Vagina (tissue), 2 donors: ENCODE data around the gene FIS1. TPM values are rescaled to one million over a fixed set of nuclear protein-coding genes. Genes with fewer than 3 reads are reported as not detected.

ENCODE experiments used
- DNase-seq, 2 donors: peaks; one replicate each; pipeline ENCODE4 v3.0.0-alpha.2; 2017; ENCODE audit errors: extremely low spot score in 2 of 2
- H3K27ac ChIP-seq: fragments of 200-600 bp; sonication (generic); one replicate; pipeline ENCODE4 v1.5.1; 2019
- H3K27me3 ChIP-seq: fragments of 200-600 bp; sonication (generic); one replicate; pipeline ENCODE4 v1.5.1; 2019
- H3K36me3 ChIP-seq, 2 donors: fragments of 200-600 bp; sonication (generic); one replicate each; pipeline ENCODE4 v1.5.1; 2017 to 2019
- H3K4me1 ChIP-seq: fragments of 200-600 bp; sonication (generic); one replicate; pipeline ENCODE4 v1.5.1; 2019
- H3K4me3 ChIP-seq, 2 donors: fragments of 200-600 bp; sonication (generic); 1 replicate in 1 of 2; 2 replicates in 1 of 2; pipeline ENCODE4 v1.5.1; 2016 to 2019
- H3K9me3 ChIP-seq: fragments of 200-600 bp; sonication (generic); one replicate; pipeline ENCODE4 v1.5.1; 2019
- CTCF ChIP-seq, 3 experiments: fragments of 450-650 bp in 2 of 3; fragments of 200-600 bp in 1 of 3; sonication (generic) in 1 of 3; IDR thresholded peaks; one replicate each; pipeline ENCODE4 v1.5.1; 2017 to 2019; ENCODE audit warnings: antibody characterized with exemption in 3 of 3, mild to moderate bottlenecking in 2 of 3, moderate library complexity in 2 of 3
- POLR2A ChIP-seq, 2 donors: fragments of 450-650 bp; IDR thresholded peaks; one replicate each; pipeline ENCODE4 v1.6.1; 2017; ENCODE audit warnings: antibody characterized with exemption in 2 of 2, mild to moderate bottlenecking in 2 of 2, moderate library complexity in 2 of 2
- POLR2AphosphoS5 ChIP-seq, 2 donors: sonication (generic); formaldehyde crosslinking; IDR thresholded peaks; one replicate each; pipeline ENCODE4 v1.9.0; 2017; ENCODE audit warnings: antibody characterized with exemption in 2 of 2, mild to moderate bottlenecking in 2 of 2, low read depth in 1 of 2; ENCODE audit not compliant: insufficient read depth in 1 of 2
- intact Hi-C: fragments of 100-400 bp; cut with DNase I; formaldehyde crosslinking; loops from one replicate; pipeline ENCODE4 v1.15.1; 2023
- total RNA-seq: library from RNA; depleted of rRNA; stranded (reverse); fragments of >200 nt; gene quantifications from one replicate; pipeline ENCODE4 v1.2.3, GENCODE V29; 2016

FIS1 gene
- total RNA-seq, 1 donor from 2014 or later: 204 TPM

- intact Hi-C loops: no loop called here
- Histone ChIP-seq H3K9me3 (no peaks in the 10 kb centered on the region), H3K27ac (peak overlapping the region; percentile 84), H3K27me3 (no peaks in the 10 kb centered on the region), H3K4me3 (peak overlapping the region in 1 of 2 donors; percentile 30), H3K36me3 (peaks cover 0 to 17% of the 10 kb centered on the region in 2 donors), H3K4me1 (peaks cover 60% of the 10 kb centered on the region)
- no peak for DNase-seq
- no peak for TF ChIP-seq CTCF (IDR thresholded peaks at IDR 0.05)
- TF ChIP-seq POLR2A (IDR thresholded peaks at IDR 0.05): no peak
- no peak for TF ChIP-seq POLR2AphosphoS5 (IDR thresholded peaks at IDR 0.05; ENCODE audit: insufficient read depth in 1 of 2, low read depth in 1 of 2)
These were observed 6.4 kb downstream of the FIS1 start for GRCh38 chr7:101238226-101239182.

GRCh38 chr7:101237206-101238067 is 7.4 kb downstream of the FIS1 start, which contains the start of gene CLDN15:
CLDN15 (minus strand) TSS chr7:101237802; CDS start chr7:101237581, 221 bp downstream.
- intact Hi-C loops: no loop called here
- Histone ChIP-seq H3K27ac (peak within 1 kb of the TSS; percentile 84), H3K4me3 (peak within 1 kb of the TSS; percentile 15 to 30), H3K4me1 (peaks cover 55% of the 10 kb centered on the region), H3K36me3 (peaks cover 0 to 17% of the 10 kb centered on the region in 2 donors), H3K27me3 (no peaks in the 10 kb centered on the region), H3K9me3 (no peaks in the 10 kb centered on the region)
- DNase-seq: no peak
- TF ChIP-seq CTCF (IDR thresholded peaks at IDR 0.05): no peak
- TF ChIP-seq POLR2AphosphoS5 (IDR thresholded peaks at IDR 0.05; ENCODE audit: insufficient read depth in 1 of 2, low read depth in 1 of 2): peak in 1 of 2 donors; percentile 46
- TF ChIP-seq POLR2A (IDR thresholded peaks at IDR 0.05): no peak

DNA sequence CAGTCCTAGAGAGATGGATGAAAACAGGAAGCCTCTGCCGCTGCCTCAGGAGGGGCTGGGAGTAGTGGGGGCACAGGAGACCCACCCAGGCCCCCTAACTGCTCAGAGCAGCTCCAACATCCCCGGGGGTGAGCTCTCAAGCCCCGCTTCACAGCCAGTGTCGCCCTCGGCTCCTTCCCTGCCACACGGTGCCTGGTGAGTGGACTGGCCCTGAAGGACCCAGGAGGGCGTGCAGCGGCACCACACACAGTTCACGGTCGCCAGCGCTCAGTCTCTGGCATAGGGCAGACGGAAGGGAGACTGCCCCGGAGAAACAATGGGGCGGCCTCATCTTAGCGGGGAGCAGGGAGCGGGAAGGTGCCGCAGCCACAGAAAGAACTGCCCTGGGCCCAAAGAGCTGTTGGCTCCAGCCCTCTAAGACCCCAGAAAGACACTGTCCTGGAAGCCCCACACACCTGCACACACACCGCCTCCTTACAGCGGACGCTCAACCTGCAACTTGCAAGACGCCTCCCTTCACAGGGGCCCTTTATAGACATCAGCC is 8.5 kb downstream of the FIS1 start:
- no peak for DNase-seq
- Histone ChIP-seq H3K36me3 (peaks cover 0 to 17% of the 10 kb centered on the region in 2 donors), H3K4me1 (peaks cover 56% of the 10 kb centered on the region), H3K9me3 (no peaks in the 10 kb centered on the region), H3K27ac (no peak overlapping the region), H3K27me3 (no peaks in the 10 kb centered on the region), H3K4me3 (peak overlapping the region in 1 of 2 donors; percentile 30)
- no peak for TF ChIP-seq POLR2AphosphoS5 (IDR thresholded peaks at IDR 0.05; ENCODE audit: insufficient read depth in 1 of 2, low read depth in 1 of 2)
- no peak for TF ChIP-seq CTCF (IDR thresholded peaks at IDR 0.05)
- no peak for TF ChIP-seq POLR2A (IDR thresholded peaks at IDR 0.05)
- intact Hi-C loops: no loop called here

DNA sequence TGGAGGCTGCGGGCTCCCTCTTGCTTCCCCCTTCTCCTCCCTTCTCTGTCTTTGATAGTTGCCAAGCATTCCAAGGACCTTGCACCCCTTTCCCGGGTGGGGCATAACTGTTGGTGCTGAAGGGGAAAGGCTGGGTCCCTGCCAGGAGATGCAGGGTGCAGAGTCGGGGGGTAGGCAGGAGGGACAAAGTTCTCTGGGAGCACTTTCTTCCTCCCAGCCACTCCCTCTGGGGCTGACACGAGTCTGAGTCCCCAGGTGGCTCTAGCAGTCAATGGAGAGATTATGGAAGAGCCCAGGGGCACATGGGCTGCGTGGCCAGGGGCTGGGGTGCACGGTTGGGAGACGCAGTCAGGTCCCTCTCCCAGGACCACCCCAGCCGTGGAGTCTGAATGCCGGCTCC is 9.4 kb downstream of the FIS1 start:
- TF ChIP-seq POLR2A (IDR thresholded peaks at IDR 0.05) (no peak), CTCF (IDR thresholded peaks at IDR 0.05) (no peak), POLR2AphosphoS5 (IDR thresholded peaks at IDR 0.05; ENCODE audit: insufficient read depth in 1 of 2, low read depth in 1 of 2) (no peak)
- Histone ChIP-seq H3K9me3 (no peaks in the 10 kb centered on the region), H3K4me1 (peaks cover 48% of the 10 kb centered on the region), H3K27me3 (no peaks in the 10 kb centered on the region), H3K36me3 (peaks cover 0 to 14% of the 10 kb centered on the region in 2 donors), H3K27ac (no peak overlapping the region), H3K4me3 (no peak overlapping the region)
- intact Hi-C loops: no loop called here
- no peak for DNase-seq
